GM23248 (cell line): Measurements from ENCODE around the gene NFKBIA. TPM values are rescaled to one million over a fixed set of nuclear protein-coding genes. Genes with fewer than 3 reads are reported as not detected.
"Not testable (repeated sequence)": the region's sequence is repeated elsewhere in the genome, so short reads cannot be mapped to it uniquely, and the experiment has no call there.

Experiments
- DNase-seq: peaks from one replicate; pipeline ENCODE4 v3.0.0-alpha.2; 2015
- H2AFZ ChIP-seq: fragments of 200-600 bp; sonication (generic); 2 replicates; pipeline ENCODE4 v1.6.1; 2016; ENCODE audit warnings: antibody characterized with exemption
- H3F3A ChIP-seq: fragments of 200-600 bp; sonication (generic); 2 replicates; pipeline ENCODE4 v1.6.1; 2016; ENCODE audit warnings: mild to moderate bottlenecking, antibody characterized with exemption, mixed run types; ENCODE audit not compliant: insufficient read depth
- H3K27ac ChIP-seq: fragments of 200-600 bp; sonication (generic); 2 replicates; pipeline ENCODE4 v1.5.1; 2016; ENCODE audit warnings: mild to moderate bottlenecking
- H3K27me3 ChIP-seq: fragments of 200-600 bp; sonication (generic); replicated peaks from 2 replicates; pipeline ENCODE4 v1.6.1; 2016; ENCODE audit warnings: mild to moderate bottlenecking; ENCODE audit not compliant: insufficient read depth
- H3K36me3 ChIP-seq: fragments of 200-600 bp; sonication (generic); 2 replicates; pipeline ENCODE4 v1.6.1; 2016; ENCODE audit warnings: low read depth, mild to moderate bottlenecking
- H3K4me1 ChIP-seq: fragments of 200-600 bp; sonication (generic); 2 replicates; pipeline ENCODE4 v1.6.1; 2016; ENCODE audit warnings: mild to moderate bottlenecking; ENCODE audit not compliant: insufficient read depth
- H3K4me2 ChIP-seq: fragments of 200-600 bp; sonication (generic); one replicate; pipeline ENCODE4 v1.6.1; 2016; ENCODE audit warnings: mild to moderate bottlenecking; ENCODE audit not compliant: unreplicated experiment
- H3K4me3 ChIP-seq: fragments of 200-600 bp; sonication (generic); 2 replicates; pipeline ENCODE4 v1.5.1; 2016; ENCODE audit warnings: mild to moderate bottlenecking
- H3K79me2 ChIP-seq: fragments of 200-600 bp; sonication (generic); 2 replicates; pipeline ENCODE4 v1.6.1; 2016; ENCODE audit warnings: mild to moderate bottlenecking; ENCODE audit not compliant: insufficient read depth
- H3K9ac ChIP-seq: fragments of 200-600 bp; sonication (generic); 2 replicates; pipeline ENCODE4 v1.6.1; 2016; ENCODE audit warnings: mild to moderate bottlenecking
- H3K9me2 ChIP-seq: fragments of 200-600 bp; sonication (generic); 2 replicates; pipeline ENCODE4 v1.6.1; 2016; ENCODE audit warnings: mixed run types, mild to moderate bottlenecking, moderate library complexity; ENCODE audit not compliant: insufficient read depth
- H3K9me3 ChIP-seq: fragments of 200-600 bp; sonication (generic); one replicate; pipeline ENCODE4 v1.6.1; 2017; ENCODE audit warnings: low read depth
- H4K20me1 ChIP-seq: fragments of 200-600 bp; sonication (generic); 2 replicates; pipeline ENCODE4 v1.6.0; 2016; ENCODE audit not compliant: insufficient read depth
- EZH2 ChIP-seq: fragments of 200-600 bp; sonication (generic); IDR thresholded peaks from 2 replicates; pipeline ENCODE4 v1.6.1; 2018; ENCODE audit warnings: antibody characterized with exemption, mild to moderate bottlenecking; ENCODE audit not compliant: insufficient read depth, poor library complexity, severe bottlenecking
- EZH2phosphoT487 ChIP-seq: fragments of 200-600 bp; sonication (generic); IDR thresholded peaks from 2 replicates; pipeline ENCODE4 v1.6.1; 2018; ENCODE audit warnings: antibody characterized with exemption, moderate library complexity, mild to moderate bottlenecking, low read depth; ENCODE audit not compliant: insufficient read depth
- WGBS, 2 experiments: methylation state at CpG; one replicate each; pipeline ENCODE4 v1.1.6; 2015 to 2017; ENCODE audit warnings: low lambda C conversion rate in 2 of 2, low coverage in 1 of 2; ENCODE audit errors: missing lambda C conversion rate in 2 of 2; 5-methylcytosine and 5-hydroxymethylcytosine counted together
- in situ Hi-C: fragments of 300-500 bp; cut with MboI; formaldehyde crosslinking; loops from 2 replicates; pipeline ENCODE4 v1.15.0; 2020
- polyA plus RNA-seq: library from polyadenylated mRNA; unstranded; fragments of >200 nt; fragmentation: Nextera tagmentation; extraction: Ambion mirVana; gene quantifications from 2 replicates; pipeline ENCODE4 v1.2.1, GENCODE V29; 2016
- total RNA-seq: library from RNA; depleted of rRNA; stranded (reverse); fragments of >200 nt; shearing (Covaris generic); gene quantifications from 2 replicates; pipeline ENCODE4 v1.2.3, GENCODE V29; 2014

The NFKBIA gene
- total and polyA plus RNA-seq, 2 experiments from 2014 or later: 40.2 to 60.4 TPM

DNA sequence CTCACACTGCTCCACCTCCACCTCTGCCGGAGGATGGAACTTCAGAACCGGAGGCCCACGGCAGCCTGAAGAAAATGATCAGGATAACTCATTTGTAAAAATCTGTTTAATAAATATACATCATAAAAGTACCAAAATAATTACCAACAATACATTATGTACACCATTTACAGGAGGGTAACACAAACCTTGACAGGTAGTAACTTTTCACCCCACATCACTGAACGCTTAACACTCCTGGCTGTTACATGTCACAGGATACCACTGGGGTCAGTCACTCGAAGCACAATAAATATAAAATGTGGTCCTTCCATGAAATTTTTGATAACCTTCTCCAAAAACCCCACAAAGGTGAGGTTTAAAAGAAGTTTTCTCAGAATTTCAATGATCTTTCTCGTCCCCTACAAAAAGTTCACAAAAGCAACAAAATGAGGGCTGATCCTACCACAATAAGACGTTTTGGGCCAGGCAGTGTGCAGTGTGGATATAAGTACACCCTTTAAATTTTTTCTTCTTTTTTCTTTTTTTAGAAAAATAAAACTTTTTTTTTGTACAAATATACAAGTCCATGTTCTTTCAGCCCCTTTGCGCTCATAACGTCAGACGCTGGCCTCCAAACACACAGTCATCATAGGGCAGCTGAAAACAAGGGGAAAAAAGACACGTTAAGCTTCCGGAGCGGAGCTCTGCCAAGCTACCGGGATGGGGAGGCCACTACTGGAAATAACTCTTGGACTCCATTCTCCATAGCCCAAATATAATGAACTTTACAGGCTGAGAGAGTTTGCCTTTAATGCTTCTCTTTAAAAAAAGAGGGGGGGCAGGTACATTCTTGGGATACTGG is 2.9 kb downstream of the NFKBIA start:
- Histone ChIP-seq H3K36me3 (peaks cover 32% of the 10 kb centered on the region), H2AFZ (no peak overlapping the region), H3K27ac (no peak overlapping the region), H3K4me2 (peak overlapping the region; percentile 93), H3F3A (peaks cover 51% of the 10 kb centered on the region), H3K9me2 (no peaks in the 10 kb centered on the region), H4K20me1 (peaks cover 10% of the 10 kb centered on the region), H3K79me2 (peaks cover 22% of the 10 kb centered on the region), H3K9me3 (no peaks in the 10 kb centered on the region), H3K4me1 (peaks cover 27% of the 10 kb centered on the region), H3K9ac (peak overlapping the region; percentile 100), H3K4me3 (peak overlapping the region; percentile 93), H3K27me3 (no peaks in the 10 kb centered on the region)
- in situ Hi-C loops: no loop called here
- DNase-seq: peak; percentile 45
- TF ChIP-seq EZH2 (no peak), EZH2phosphoT487 (no peak)
- 48 to 50% methylated on average over 14 of the region's 14 CpGs for WGBS, 2 experiments

DNA sequence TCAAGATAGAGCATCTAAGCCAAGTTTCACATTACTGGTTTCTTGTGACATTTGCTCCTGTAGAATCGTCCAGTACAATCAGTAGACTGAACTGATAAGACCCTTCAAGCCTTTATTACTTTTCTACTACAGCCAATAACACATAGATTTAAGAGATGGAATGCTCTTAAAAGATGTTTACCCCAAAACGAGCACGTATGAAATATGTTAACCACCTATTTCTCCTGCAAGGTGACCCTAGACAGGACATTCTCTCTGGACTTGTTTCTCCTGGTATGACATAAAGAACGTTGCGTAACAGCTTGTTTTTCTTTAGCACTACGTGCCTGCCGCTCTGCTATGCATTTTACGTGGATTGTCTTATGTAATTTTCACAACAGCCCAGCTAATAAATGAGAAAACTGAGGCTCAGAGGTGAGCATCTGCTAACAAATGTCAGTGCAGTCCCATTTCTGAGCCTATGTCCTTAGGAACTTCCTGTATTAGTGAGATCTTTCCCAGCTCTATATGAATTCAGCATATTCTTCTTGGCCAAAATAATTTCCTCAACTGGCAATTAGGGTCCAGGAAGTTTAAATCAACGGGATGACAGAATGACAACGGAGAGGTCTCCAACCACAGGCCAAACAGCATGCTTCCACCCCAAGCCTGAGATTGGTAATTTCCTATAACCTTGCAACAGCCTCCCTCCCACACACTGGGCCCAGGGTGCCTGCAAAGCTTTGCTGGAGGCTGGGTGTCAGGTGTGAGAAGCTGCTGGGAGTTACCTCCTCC is 3.7 kb downstream of the NFKBIA start:
- peaks cover 32% of the 10 kb centered on the region for H3K36me3 ChIP-seq
- in situ Hi-C loops: no loop called here

DNA sequence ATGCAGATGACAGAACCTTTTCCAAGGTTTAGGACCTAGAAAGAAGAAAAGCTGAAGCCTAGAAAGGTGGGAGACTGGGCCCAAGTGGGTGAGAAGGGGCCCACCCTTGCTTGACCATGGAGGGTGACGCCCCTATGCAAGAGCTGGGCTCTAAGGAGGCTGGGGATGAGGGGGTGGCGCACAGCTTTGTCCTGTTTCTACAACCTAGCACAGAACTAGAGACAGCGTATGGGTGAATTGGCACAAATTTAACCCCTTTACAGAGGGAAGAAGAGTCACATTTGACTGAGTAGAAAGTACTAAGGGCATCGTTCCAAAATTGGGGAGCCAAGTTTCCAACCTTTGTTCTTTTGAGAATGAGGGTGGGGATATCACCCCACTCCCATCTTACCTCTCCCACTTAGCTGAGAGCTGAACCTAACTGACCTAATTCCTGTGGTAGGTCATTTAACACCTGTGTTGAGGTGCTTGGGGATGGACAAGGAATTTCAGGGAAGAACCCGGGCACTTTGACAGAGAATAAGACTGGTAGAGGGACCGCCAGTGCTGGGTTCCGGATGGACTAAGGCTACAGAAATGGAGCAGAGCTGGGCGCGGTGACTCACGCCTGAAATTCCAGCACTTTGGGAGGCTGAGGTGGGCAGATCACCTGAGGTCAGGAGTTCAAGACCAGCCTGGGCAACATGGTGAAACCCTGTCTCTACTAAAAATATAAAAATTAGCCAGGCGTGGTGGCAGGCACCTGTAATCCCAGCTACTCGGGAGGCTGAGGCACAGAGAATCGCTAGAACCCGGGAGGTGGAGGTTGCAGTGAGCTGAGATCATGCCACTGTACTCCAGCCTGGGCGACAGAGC is 5.2 kb downstream of the NFKBIA start:
- Histone ChIP-seq H3K9ac (no peak overlapping the region), H3K9me2 (no peaks in the 10 kb centered on the region), H3K4me3 (no peak overlapping the region), H3F3A (peaks cover 51% of the 10 kb centered on the region), H3K27me3 (no peaks in the 10 kb centered on the region), H3K4me1 (peaks cover 27% of the 10 kb centered on the region), H4K20me1 (peaks cover 10% of the 10 kb centered on the region), H3K9me3 (no peaks in the 10 kb centered on the region), H2AFZ (no peak overlapping the region), H3K27ac (no peak overlapping the region), H3K79me2 (peaks cover 22% of the 10 kb centered on the region), H3K36me3 (peaks cover 32% of the 10 kb centered on the region), H3K4me2 (no peak overlapping the region)
- TF ChIP-seq EZH2phosphoT487 (no peak), EZH2 (no peak)
- no peak for DNase-seq
- 82 to 85% methylated on average over 15 of the region's 15 CpGs for WGBS, 2 experiments
- in situ Hi-C loops: no loop called here

More for the DNA sequence above, 3.7 kb downstream of the NFKBIA start:
- WGBS, 2 experiments: 70 to 72% methylated on average over 10 of the region's 10 CpGs
- H4K20me1 ChIP-seq: peaks cover 10% of the 10 kb centered on the region
- peaks cover 51% of the 10 kb centered on the region for H3F3A ChIP-seq
- H2AFZ ChIP-seq: no peak overlapping the region
- peak overlapping the region; percentile 93 for H3K4me2 ChIP-seq
- no peaks in the 10 kb centered on the region for H3K9me2 ChIP-seq
- H3K27me3 ChIP-seq: no peaks in the 10 kb centered on the region
- peak overlapping the region; percentile 100 for H3K9ac ChIP-seq
- no peaks in the 10 kb centered on the region for H3K9me3 ChIP-seq
- TF ChIP-seq EZH2phosphoT487 (no peak), EZH2 (no peak)
- H3K4me1 ChIP-seq: peaks cover 27% of the 10 kb centered on the region
- DNase-seq: peak; percentile 38
- peak overlapping the region; percentile 93 for H3K4me3 ChIP-seq
- H3K27ac ChIP-seq: no peak overlapping the region
- H3K79me2 ChIP-seq: peaks cover 22% of the 10 kb centered on the region

DNA sequence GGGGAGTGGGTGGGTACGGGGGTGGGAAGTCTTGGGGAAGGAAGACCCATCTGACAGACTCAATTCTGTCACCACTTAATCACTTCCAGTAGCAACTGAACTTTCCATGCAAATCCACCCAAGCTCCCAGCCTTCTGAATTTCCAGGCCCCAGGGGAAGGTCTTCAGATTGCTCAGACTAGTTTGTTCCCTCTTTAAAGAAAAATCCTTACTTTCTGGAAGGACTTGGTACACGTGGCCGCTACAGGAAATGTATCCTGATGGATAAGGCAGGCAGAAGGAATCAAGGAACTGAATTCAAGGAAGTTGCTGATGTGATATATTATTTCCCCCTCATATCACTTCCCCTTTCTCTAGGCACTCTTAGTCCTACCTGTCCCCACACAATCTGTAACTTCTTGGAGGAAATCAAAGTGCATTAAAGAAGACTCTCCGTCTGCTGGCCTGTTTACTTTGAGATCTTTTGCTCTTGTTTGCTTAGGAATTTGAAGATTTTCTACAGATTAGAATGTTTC is 6.4 kb downstream of the NFKBIA start:
- no peak for DNase-seq

DNA sequence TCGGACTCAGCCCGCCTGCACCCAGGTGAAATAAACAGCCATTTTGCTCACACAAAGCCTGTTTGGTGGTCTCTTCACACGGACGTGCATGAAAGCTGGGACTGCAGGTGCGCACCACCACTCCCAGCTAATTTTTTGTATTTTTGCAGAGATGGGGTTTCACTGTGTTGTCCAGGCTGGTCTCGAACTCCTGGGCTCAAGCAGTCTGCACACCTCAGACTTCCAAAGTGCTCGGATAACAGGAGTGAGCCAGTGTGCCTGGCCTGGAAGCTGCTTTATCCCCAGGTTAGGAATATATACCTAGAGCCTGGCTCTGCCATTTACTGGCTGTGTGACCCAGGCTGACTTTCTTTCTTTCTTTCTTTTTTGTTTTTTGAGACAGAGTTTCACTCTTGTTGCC is 7.9 kb downstream of the NFKBIA start:
- H3K9me2 ChIP-seq, H3K4me2 ChIP-seq, H2AFZ ChIP-seq, in situ Hi-C loops, H3K9ac ChIP-seq, H3K4me3 ChIP-seq, DNase-seq, H3K27me3 ChIP-seq, H4K20me1 ChIP-seq, H3K27ac ChIP-seq, H3K79me2 ChIP-seq, H3K4me1 ChIP-seq, H3K9me3 ChIP-seq: not testable (repeated sequence)
- WGBS, 2 experiments: 81 to 90% methylated on average over 7 of the region's 7 CpGs
- Histone ChIP-seq H3F3A (peaks cover 34% of the 10 kb centered on the region), H3K36me3 (peaks cover 12% of the 10 kb centered on the region)

More for the DNA sequence above, 6.4 kb downstream of the NFKBIA start:
- Histone ChIP-seq H3K4me3 (no peak overlapping the region), H3K4me1 (peaks cover 23% of the 10 kb centered on the region), H3K9me3 (no peaks in the 10 kb centered on the region), H3K9me2 (no peaks in the 10 kb centered on the region), H3K36me3 (peaks cover 27% of the 10 kb centered on the region), H3K4me2 (no peak overlapping the region), H3F3A (peaks cover 47% of the 10 kb centered on the region), H2AFZ (no peak overlapping the region), H3K79me2 (peaks cover 17% of the 10 kb centered on the region), H3K27me3 (no peaks in the 10 kb centered on the region), H3K9ac (no peak overlapping the region), H3K27ac (no peak overlapping the region), H4K20me1 (peaks cover 6% of the 10 kb centered on the region)
- 20 to 24% methylated on average over 4 of the region's 4 CpGs for WGBS, 2 experiments
- in situ Hi-C loops: no loop called here
- TF ChIP-seq EZH2phosphoT487 (no peak), EZH2 (no peak)
